ENCODE data around the gene PHYKPL. TPM values are rescaled to one million over a fixed set of nuclear protein-coding genes. Genes with fewer than 3 reads are reported as not detected.

PHYKPL gene
- total RNA-seq, 1 experiment from 2014 or later, result 43.9 TPM

GRCh38 chr5:178250263-178250662, 17.7 kb upstream of the PHYKPL start:
- no peaks in the 10 kb centered on the region for H3K36me3 ChIP-seq (ENCODE audit: insufficient read depth, low read length, poor library complexity, severe bottlenecking)
- no peaks in the 10 kb centered on the region for H3K27me3 ChIP-seq (replicated peaks; ENCODE audit: insufficient read depth, low read depth, low read length, poor library complexity)
- no peak overlapping the region for H3K27ac ChIP-seq (ENCODE audit: low read depth, low read length, poor library complexity, severe bottlenecking)
- H3K4me1 ChIP-seq (ENCODE audit: insufficient read depth, low read length, poor library complexity, severe bottlenecking), result no peaks in the 10 kb centered on the region
- POLR2A ChIA-PET (ENCODE audit: low non-redundant PET), result no interaction called here
- DNase-seq (ENCODE audit: low spot score), result no peak
- no TSS peak for BruUV-seq (replicated peaks)
- H3K9me3 ChIP-seq (ENCODE audit: low read depth, low read length, poor library complexity, severe bottlenecking), result no peaks in the 10 kb centered on the region
- H3K4me3 ChIP-seq (ENCODE audit: low read depth, low read length, poor library complexity, severe bottlenecking), result no peak overlapping the region
- TF ChIP-seq EZH2 (IDR thresholded peaks at IDR 0.05; ENCODE audit: borderline replicate concordance, low read depth, low read length, poor library complexity, severe bottlenecking), result no peak
- no peak for TF ChIP-seq CTCF (conservative IDR thresholded peaks at IDR 0.05; ENCODE audit: low read depth, low read length)
- CTCF ChIA-PET, result no interaction called here
- intact Hi-C loops (cut with micrococcal nuclease; ENCODE audit: unreplicated experiment), result no loop called here

GRCh38 chr5:178249191-178249989, 16.8 kb upstream of the PHYKPL start:
- CTCF ChIA-PET, result no interaction called here

GRCh38 chr5:178248750-178249149, 16.1 kb upstream of the PHYKPL start:
- Histone ChIP-seq H3K27ac (ENCODE audit: low read depth, low read length, poor library complexity, severe bottlenecking) (no peak overlapping the region), H3K9me3 (ENCODE audit: low read depth, low read length, poor library complexity, severe bottlenecking) (no peaks in the 10 kb centered on the region), H3K27me3 (replicated peaks; ENCODE audit: insufficient read depth, low read depth, low read length, poor library complexity) (no peaks in the 10 kb centered on the region), H3K4me3 (ENCODE audit: low read depth, low read length, poor library complexity, severe bottlenecking) (no peak overlapping the region), H3K4me1 (ENCODE audit: insufficient read depth, low read length, poor library complexity, severe bottlenecking) (no peaks in the 10 kb centered on the region), H3K36me3 (ENCODE audit: insufficient read depth, low read length, poor library complexity, severe bottlenecking) (no peaks in the 10 kb centered on the region)
- TF ChIP-seq CTCF (conservative IDR thresholded peaks at IDR 0.05; ENCODE audit: low read depth, low read length) (no peak), EZH2 (IDR thresholded peaks at IDR 0.05; ENCODE audit: borderline replicate concordance, low read depth, low read length, poor library complexity, severe bottlenecking) (no peak)
- no TSS peak for BruUV-seq (replicated peaks)
- DNase-seq (ENCODE audit: low spot score), result no peak
- ChIA-PET CTCF (no interaction called here), POLR2A (ENCODE audit: low non-redundant PET) (no interaction called here)
- intact Hi-C loops (cut with micrococcal nuclease; ENCODE audit: unreplicated experiment), result no loop called here

More at GRCh38 chr5:178249191-178249989, 16.8 kb upstream of the PHYKPL start:
- POLR2A ChIA-PET (ENCODE audit: low non-redundant PET), result no interaction called here
- Histone ChIP-seq H3K9me3 (ENCODE audit: low read depth, low read length, poor library complexity, severe bottlenecking) (no peaks in the 10 kb centered on the region), H3K36me3 (ENCODE audit: insufficient read depth, low read length, poor library complexity, severe bottlenecking) (no peaks in the 10 kb centered on the region), H3K27me3 (replicated peaks; ENCODE audit: insufficient read depth, low read depth, low read length, poor library complexity) (no peaks in the 10 kb centered on the region), H3K4me3 (ENCODE audit: low read depth, low read length, poor library complexity, severe bottlenecking) (no peak overlapping the region), H3K4me1 (ENCODE audit: insufficient read depth, low read length, poor library complexity, severe bottlenecking) (no peaks in the 10 kb centered on the region), H3K27ac (ENCODE audit: low read depth, low read length, poor library complexity, severe bottlenecking) (no peak overlapping the region)
- BruUV-seq (replicated peaks), result no TSS peak
- TF ChIP-seq EZH2 (IDR thresholded peaks at IDR 0.05; ENCODE audit: borderline replicate concordance, low read depth, low read length, poor library complexity, severe bottlenecking), result no peak
- TF ChIP-seq CTCF (conservative IDR thresholded peaks at IDR 0.05; ENCODE audit: low read depth, low read length), result no peak
- intact Hi-C loops (cut with micrococcal nuclease; ENCODE audit: unreplicated experiment), result no loop called here
- no peak for DNase-seq (ENCODE audit: low spot score)
